A549 (cell line): ENCODE results near the gene PARP12. TPM values are rescaled to one million over a fixed set of nuclear protein-coding genes. Genes with fewer than 3 reads are reported as not detected.

Experiments used
- ATAC-seq, 2 experiments: fragments of 200-7000 bp in 1 of 2; fragments of >200 bp in 1 of 2; cut with Nextera tagmentation in 1 of 2; cut with Tn5 transposase in 1 of 2; 3 replicates each; pipeline versions ENCODE4 v1.8.0 to v1.9.1; 2018 to 2020; ENCODE audit warnings: mild to moderate bottlenecking in 1 of 2, moderate library complexity in 1 of 2
- CTCF ChIA-PET: fragments of 300-600 bp; sonication (Branson Sonifier 250); formaldehyde crosslinking; extraction: SDS; loops from one replicate; lab custom pipeline; 2021; ENCODE audit warnings: antibody characterized with exemption, inconsistent platforms; lab: Yijun Ruan, JAX
- POLR2A ChIA-PET: fragments of 350-600 bp; formaldehyde crosslinking; extraction: SDS; loops from one replicate; lab custom pipeline; 2021; ENCODE audit warnings: antibody characterized with exemption, inconsistent platforms; lab: Yijun Ruan, JAX
- DNase-seq, 2 experiments: peaks; one replicate each; pipeline versions ENCODE4 v3.0.0 to v3.0.0-alpha.2; 2011 to 2016; ENCODE audit warnings: low read depth in 1 of 2, low spot score in 1 of 2
- FAIRE-seq: peaks from 2 replicates; lab custom pipeline; 2011; peaks lifted over from hg19 to GRCh38; lab: Jason Lieb, UNC
- H3K27ac ChIP-seq, 2 experiments: fragments of >200 bp; sonication (Bioruptor Twin); formaldehyde crosslinking; 3 replicates each; pipeline ENCODE4 v1.5.1; 2016 to 2017
- H3K4me1 ChIP-seq: fragments of >200 bp; sonication (Bioruptor Twin); formaldehyde crosslinking; 3 replicates; pipeline ENCODE4 v1.6.1; 2016
- H3K4me2 ChIP-seq: fragments of >200 bp; sonication (Bioruptor Twin); formaldehyde crosslinking; 3 replicates; pipeline ENCODE4 v1.6.1; 2016
- H3K4me3 ChIP-seq: fragments of >200 bp; sonication (Bioruptor Twin); formaldehyde crosslinking; 3 replicates; pipeline ENCODE4 v1.5.1; 2016
- H3K9me3 ChIP-seq: fragments of >200 bp; sonication (Bioruptor Twin); formaldehyde crosslinking; 3 replicates; pipeline ENCODE4 v1.6.1; 2016
- BCL3 ChIP-seq: fragments of >200 bp; sonication (Bioruptor Twin); formaldehyde crosslinking; IDR thresholded peaks from 3 replicates; pipeline ENCODE4 v1.6.1; 2016
- CEBPB ChIP-seq, 2 experiments: fragments of >200 bp in 1 of 2; sonication (Bioruptor Twin) in 1 of 2; formaldehyde crosslinking in 1 of 2; IDR thresholded peaks; 2 replicates each; pipeline ENCODE4 v1.6.1; 2012 to 2016
- E2F6 ChIP-seq: IDR thresholded peaks from 2 replicates; pipeline ENCODE4 v1.6.1; 2012; ENCODE audit warnings: low read depth, borderline replicate concordance
- GATA3 ChIP-seq: IDR thresholded peaks from 2 replicates; pipeline ENCODE4 v1.6.1; 2012; ENCODE audit warnings: borderline replicate concordance
- KDM1A ChIP-seq: fragments of 200-600 bp; sonication (generic); IDR thresholded peaks from 2 replicates; pipeline ENCODE4 v1.6.1; 2016; ENCODE audit warnings: low read depth, mild to moderate bottlenecking
- MAX ChIP-seq: IDR thresholded peaks from 2 replicates; pipeline ENCODE4 v1.6.1; 2012
- MAZ ChIP-seq: fragments of 150-350 bp; IDR thresholded peaks from 2 replicates; pipeline ENCODE4 v1.6.1; 2014; ENCODE audit warnings: antibody characterized with exemption, low read depth, low read length, borderline replicate concordance
- MYC ChIP-seq: IDR thresholded peaks from 2 replicates; pipeline ENCODE4 v1.6.1; 2012; ENCODE audit warnings: mild to moderate bottlenecking, inconsistent platforms, low read length, improper control_type of control experiment, borderline replicate concordance
- POLR2A ChIP-seq: IDR thresholded peaks from 2 replicates; pipeline ENCODE4 v1.6.1; 2012; ENCODE audit warnings: mild to moderate bottlenecking, low read length
- POLR2AphosphoS2 ChIP-seq: conservative IDR thresholded peaks from 2 replicates; pipeline ENCODE4 v1.6.1; 2012; ENCODE audit warnings: low read length, improper control_type of control experiment, inconsistent platforms
- RAD21 ChIP-seq, 2 experiments: fragments of >200 bp in 1 of 2; sonication (Bioruptor Twin) in 1 of 2; formaldehyde crosslinking in 1 of 2; IDR thresholded peaks in 1 of 2; conservative IDR thresholded peaks in 1 of 2; 2 replicates in 1 of 2; 3 replicates in 1 of 2; pipeline ENCODE4 v1.6.1; 2012 to 2018; ENCODE audit warnings: inconsistent platforms in 1 of 2
- RFX5 ChIP-seq: fragments of 450-650 bp; IDR thresholded peaks from 2 replicates; pipeline ENCODE4 v1.7.1; 2014; ENCODE audit warnings: antibody characterized with exemption, mild to moderate bottlenecking, moderate library complexity
- ZNF302 ChIP-seq: fragments of 250-450 bp; sonication (Bioruptor Pico); IDR thresholded peaks from 2 replicates; pipeline ENCODE4 v1.9.0; 2021; ENCODE audit warnings: inconsistent platforms, mild to moderate bottlenecking, moderate library complexity
- WGBS: methylation state at CpG from one replicate; pipeline ENCODE4 v1.1.6; 2017; ENCODE audit errors: missing lambda C conversion rate; 5-methylcytosine and 5-hydroxymethylcytosine counted together
- polyA plus RNA-seq, 4 experiments: library from polyadenylated mRNA; depleted of rRNA in 3 of 4; stranded (reverse); fragments of >200 nt; fragmentation: RNase III in 1 of 4; extraction: RNeasy Plus Mini Kit Qiagen cat#74134 plus additional on column Dnase treatment in 1 of 4; gene quantifications; 2 replicates in 3 of 4; 3 replicates in 1 of 4; pipeline ENCODE4 v1.2.3, GENCODE V29; 2011 to 2017
- TF ChIP-seq, protein P1 (sequence below): fragments of 200-600 bp; sonication (generic); IDR thresholded peaks from 2 replicates; pipeline ENCODE4 v1.6.1; 2016; ENCODE audit warnings: antibody characterized with exemption, mild to moderate bottlenecking, moderate library complexity

PARP12 gene
- polyA plus RNA-seq, 2 of the 4 experiments (the other 2 are of a cell fraction) = 10.0 to 16.0 TPM

GRCh38 chr7:140039896-140040295 lies 22.9 kb downstream of the PARP12 start:
- no peak for DNase-seq
- H3K4me1 ChIP-seq = peaks cover 12% of the 10 kb centered on the region
- no peak overlapping the region for H3K27ac ChIP-seq
- H3K4me2 ChIP-seq = no peak overlapping the region
- TF ChIP-seq KDM1A = no peak
- TF ChIP-seq, protein P1, sequence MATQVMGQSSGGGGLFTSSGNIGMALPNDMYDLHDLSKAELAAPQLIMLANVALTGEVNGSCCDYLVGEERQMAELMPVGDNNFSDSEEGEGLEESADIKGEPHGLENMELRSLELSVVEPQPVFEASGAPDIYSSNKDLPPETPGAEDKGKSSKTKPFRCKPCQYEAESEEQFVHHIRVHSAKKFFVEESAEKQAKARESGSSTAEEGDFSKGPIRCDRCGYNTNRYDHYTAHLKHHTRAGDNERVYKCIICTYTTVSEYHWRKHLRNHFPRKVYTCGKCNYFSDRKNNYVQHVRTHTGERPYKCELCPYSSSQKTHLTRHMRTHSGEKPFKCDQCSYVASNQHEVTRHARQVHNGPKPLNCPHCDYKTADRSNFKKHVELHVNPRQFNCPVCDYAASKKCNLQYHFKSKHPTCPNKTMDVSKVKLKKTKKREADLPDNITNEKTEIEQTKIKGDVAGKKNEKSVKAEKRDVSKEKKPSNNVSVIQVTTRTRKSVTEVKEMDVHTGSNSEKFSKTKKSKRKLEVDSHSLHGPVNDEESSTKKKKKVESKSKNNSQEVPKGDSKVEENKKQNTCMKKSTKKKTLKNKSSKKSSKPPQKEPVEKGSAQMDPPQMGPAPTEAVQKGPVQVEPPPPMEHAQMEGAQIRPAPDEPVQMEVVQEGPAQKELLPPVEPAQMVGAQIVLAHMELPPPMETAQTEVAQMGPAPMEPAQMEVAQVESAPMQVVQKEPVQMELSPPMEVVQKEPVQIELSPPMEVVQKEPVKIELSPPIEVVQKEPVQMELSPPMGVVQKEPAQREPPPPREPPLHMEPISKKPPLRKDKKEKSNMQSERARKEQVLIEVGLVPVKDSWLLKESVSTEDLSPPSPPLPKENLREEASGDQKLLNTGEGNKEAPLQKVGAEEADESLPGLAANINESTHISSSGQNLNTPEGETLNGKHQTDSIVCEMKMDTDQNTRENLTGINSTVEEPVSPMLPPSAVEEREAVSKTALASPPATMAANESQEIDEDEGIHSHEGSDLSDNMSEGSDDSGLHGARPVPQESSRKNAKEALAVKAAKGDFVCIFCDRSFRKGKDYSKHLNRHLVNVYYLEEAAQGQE = no peak
- no peak for TF ChIP-seq MAZ
- no peak for TF ChIP-seq BCL3
- FAIRE-seq = no peak
- ChIA-PET CTCF (interaction anchor here (0.6 kb wide), 1 partner anchor 287 kb away, joined by 3 read pairs; no protein-coding TSS in a partner anchor), POLR2A (no interaction called here)
- ATAC-seq = no peak
- H3K4me3 ChIP-seq = no peak overlapping the region
- WGBS = 88% methylated on average over 12 of the region's 12 CpGs
- H3K9me3 ChIP-seq = no peaks in the 10 kb centered on the region

- no peaks in the 10 kb centered on the region for H3K9me3 ChIP-seq
- FAIRE-seq = no peak
- no peak overlapping the region for H3K27ac ChIP-seq
- H3K4me1 ChIP-seq = peaks cover 15% of the 10 kb centered on the region
- ChIA-PET CTCF (interaction anchor here (1.2 kb wide), 1 partner anchor 9 kb away, joined by 4 read pairs; no protein-coding TSS in a partner anchor), POLR2A (no interaction called here)
- TF ChIP-seq MAX (no peak), CEBPB (IDR thresholded peaks at IDR 0.05) (no peak), ZNF302 (CRISPR knock-in tag) (no peak), POLR2A (no peak), RAD21 (conservative IDR thresholded peaks at IDR 0.05 in 1 of 2, IDR thresholded peaks at IDR 0.05 in 1 of 2) (no peak), MYC (no peak), MAZ (no peak), GATA3 (no peak), POLR2AphosphoS2 (no peak), E2F6 (no peak), RFX5 (no peak)
- TF ChIP-seq, protein P1 = no peak
- WGBS = 76% methylated on average over 7 of the region's 7 CpGs
- H3K4me3 ChIP-seq = no peak overlapping the region
- no peak for DNase-seq
- ATAC-seq = no peak
- H3K4me2 ChIP-seq = no peak overlapping the region
Measured at GRCh38 chr7:140039066-140039465, 23.7 kb downstream of the PARP12 start.
